ENCODE results near the gene ENDOG. TPM values are rescaled to one million over a fixed set of nuclear protein-coding genes. Genes with fewer than 3 reads are reported as not detected.

ENDOG gene
- total RNA-seq, 1 donor from 2014 or later = 17.8 TPM

GRCh38 chr9:128829477-128830251 lies 11.4 kb downstream of the ENDOG start, which contains the start of gene SPOUT1:
Gene SPOUT1, minus strand, starts transcription at chr9:128829794. Its CDS starts 14 bp downstream, at chr9:128829780.
- H3K36me3 Mint-ChIP-seq (ENCODE audit: low read depth, unreplicated experiment) = peaks cover 10% of the 10 kb centered on the region
- H3K9me3 ChIP-seq (ENCODE audit: insufficient read depth, low read depth, low read length) = no peaks in the 10 kb centered on the region
- H3K79me2 ChIP-seq (ENCODE audit: insufficient read depth, low read length) = peaks cover 17% of the 10 kb centered on the region
- H3K27ac ChIP-seq (ENCODE audit: low read depth, low read length) = peak within 1 kb of the TSS; percentile 57
- H4K20me1 ChIP-seq (ENCODE audit: insufficient read depth, low read length) = peaks cover 9% of the 10 kb centered on the region
- no peaks in the 10 kb centered on the region for H3K27me3 ChIP-seq (ENCODE audit: insufficient read depth, low read length)
- peak within 1 kb of the TSS; percentile 75 for H3K27ac Mint-ChIP-seq (ENCODE audit: unreplicated experiment)
- peaks cover 5% of the 10 kb centered on the region for H3K4me1 Mint-ChIP-seq (ENCODE audit: low read depth, unreplicated experiment)
- H3K4me1 ChIP-seq (ENCODE audit: insufficient read depth, low read length) = peaks cover 7% of the 10 kb centered on the region
- FAIRE-seq (no peak), DNase-seq (ENCODE audit: low read depth) (peak; percentile 76)
- no peaks in the 10 kb centered on the region for H3K9me3 Mint-ChIP-seq (ENCODE audit: unreplicated experiment)
- peaks cover 5% of the 10 kb centered on the region for H3K36me3 ChIP-seq (ENCODE audit: insufficient read depth, low read length)
- no peaks in the 10 kb centered on the region for H3K27me3 Mint-ChIP-seq (ENCODE audit: low read depth, unreplicated experiment)
- H2AFZ ChIP-seq (ENCODE audit: low read depth, low read length) = peak within 1 kb of the TSS; percentile 71
- TF ChIP-seq CTCF (IDR thresholded peaks at IDR 0.05; ENCODE audit: insufficient read depth, low read depth, low read length) (no peak), EZH2 (IDR thresholded peaks at IDR 0.05; ENCODE audit: insufficient read depth, low read length) (no peak)
- H3K4me3 Mint-ChIP-seq (ENCODE audit: unreplicated experiment) = peak within 1 kb of the TSS; percentile 91
- peak within 1 kb of the TSS; percentile 84 for H3K4me3 ChIP-seq (ENCODE audit: insufficient read depth, low read depth, low read length)
- H3K9ac ChIP-seq (ENCODE audit: low read length) = peak within 1 kb of the TSS; percentile 82
- H3K4me2 ChIP-seq (ENCODE audit: low read length) = peak within 1 kb of the TSS; percentile 90

- Mint-ChIP-seq H3K36me3 (ENCODE audit: low read depth, unreplicated experiment) (peaks cover 16% of the 10 kb centered on the region), H3K9me3 (ENCODE audit: unreplicated experiment) (no peaks in the 10 kb centered on the region), H3K27ac (ENCODE audit: unreplicated experiment) (no peak overlapping the region), H3K4me1 (ENCODE audit: low read depth, unreplicated experiment) (peaks cover 3% of the 10 kb centered on the region), H3K27me3 (ENCODE audit: low read depth, unreplicated experiment) (no peaks in the 10 kb centered on the region), H3K4me3 (ENCODE audit: unreplicated experiment) (no peak overlapping the region)
- no peak for TF ChIP-seq EZH2 (IDR thresholded peaks at IDR 0.05; ENCODE audit: insufficient read depth, low read length)
- no peak for TF ChIP-seq CTCF (IDR thresholded peaks at IDR 0.05; ENCODE audit: insufficient read depth, low read depth, low read length)
- no peak overlapping the region for H2AFZ ChIP-seq (ENCODE audit: low read depth, low read length)
- H3K4me2 ChIP-seq (ENCODE audit: low read length) = no peak overlapping the region
- peaks cover under 1% of the 10 kb centered on the region for H4K20me1 ChIP-seq (ENCODE audit: insufficient read depth, low read length)
- no peaks in the 10 kb centered on the region for H3K9me3 ChIP-seq (ENCODE audit: insufficient read depth, low read depth, low read length)
- no peaks in the 10 kb centered on the region for H3K27me3 ChIP-seq (ENCODE audit: insufficient read depth, low read length)
- no peak overlapping the region for H3K9ac ChIP-seq (ENCODE audit: low read length)
- no peaks in the 10 kb centered on the region for H3K36me3 ChIP-seq (ENCODE audit: insufficient read depth, low read length)
- no peak overlapping the region for H3K4me3 ChIP-seq (ENCODE audit: insufficient read depth, low read depth, low read length)
- FAIRE-seq = no peak
- H3K4me1 ChIP-seq (ENCODE audit: insufficient read depth, low read length) = peaks cover 3% of the 10 kb centered on the region
- no peak overlapping the region for H3K27ac ChIP-seq (ENCODE audit: low read depth, low read length)
- no peak for DNase-seq (ENCODE audit: low read depth)
- peaks cover 7% of the 10 kb centered on the region for H3K79me2 ChIP-seq (ENCODE audit: insufficient read depth, low read length)
Observed at GRCh38 chr9:128833696-128834095, 15.4 kb downstream of the ENDOG start.

Measured in astrocyte (in vitro differentiated cells and primary cell).